HG02885 (cell line): ENCODE data around the gene CITED4.

Experiments used
- ATAC-seq: cut with Tn5 transposase; IDR thresholded peaks from one replicate; pipeline ENCODE4 v1.9.1; 2021; ENCODE audit warnings: mild to moderate bottlenecking; ENCODE audit not compliant: unreplicated experiment, poor library complexity

Gene CITED4

DNA sequence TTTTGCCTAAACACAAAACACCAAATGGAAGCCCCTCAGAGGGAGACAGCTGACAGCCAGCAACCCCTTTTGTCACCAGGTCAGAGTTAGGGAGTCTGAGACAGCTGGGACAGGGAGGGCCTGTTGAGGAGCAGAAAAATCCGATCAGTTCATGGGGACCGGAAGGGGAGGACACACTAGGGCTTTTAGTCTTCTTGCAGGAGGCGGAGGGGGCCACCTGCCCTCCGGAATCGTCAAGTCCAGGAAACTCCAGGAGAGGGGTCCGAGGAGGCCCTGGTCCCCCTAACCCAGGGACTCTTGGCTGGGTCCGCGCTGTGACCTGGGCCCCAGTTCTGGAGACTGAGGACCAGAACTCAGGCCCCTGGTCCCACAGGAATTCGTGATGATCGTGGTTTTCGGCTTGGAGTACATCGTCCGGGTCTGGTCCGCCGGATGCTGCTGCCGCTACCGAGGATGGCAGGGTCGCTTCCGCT, 44.3 kb downstream of the CITED4 start:
- ATAC-seq: peak; percentile 11

DNA sequence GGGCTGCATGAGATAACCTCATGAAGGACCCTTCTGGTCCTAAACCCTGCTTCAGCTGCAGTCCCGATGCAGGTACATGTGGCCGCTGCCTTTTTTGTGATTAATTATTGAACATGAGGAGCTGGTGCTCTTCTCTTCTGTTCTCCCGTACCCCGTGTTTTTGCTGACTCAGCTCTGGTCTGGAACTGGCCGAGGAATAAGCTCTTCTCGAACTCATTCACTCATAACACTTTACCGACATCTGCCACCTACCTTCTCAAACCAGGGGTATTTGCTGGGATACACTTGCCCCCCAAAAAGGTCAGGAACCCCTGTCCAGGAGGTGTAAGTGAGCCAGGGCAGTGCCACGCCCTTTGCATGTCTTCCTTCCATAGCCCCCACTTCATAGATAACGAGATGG, 46.7 kb downstream of the CITED4 start:
- ATAC-seq: no peak
